ENCODE results near the gene CEP63.

- TF ChIP-seq EZH2 (IDR thresholded peaks at IDR 0.05; ENCODE audit: borderline replicate concordance, low read length), result no peak
- TF ChIP-seq CTCF (conservative IDR thresholded peaks at IDR 0.05 in 1 of 2, IDR thresholded peaks at IDR 0.05 in 1 of 2; ENCODE audit: extremely low read depth in 1 of 2, insufficient read depth in 1 of 2, low read depth in 1 of 2, low read length in 2 of 2), result no peak
Observed at GRCh38 chr3:134472831-134473230, 13.0 kb upstream of the CEP63 start.

Measured in mammary epithelial cell (primary cell).